Left lung (tissue), 10 donors: ENCODE measurements around the gene VWA7. TPM values are rescaled to one million over a fixed set of nuclear protein-coding genes. Genes with fewer than 3 reads are reported as not detected.

Experiments
- ATAC-seq: fragments of 200-7000 bp; cut with Tn5 transposase; one replicate; pipeline ENCODE4 v1.9.1; 2020; ENCODE audit warnings: moderate library complexity
- DNase-seq, 4 donors: peaks; one replicate each; pipeline ENCODE4 v3.0.0-alpha.2; 2013 to 2020
- H3K27ac ChIP-seq, 2 donors: fragments of 200-600 bp; sonication (generic) in 1 of 2; one replicate each; pipeline versions ENCODE4 v1.5.0 to v1.8.0; 2020 to 2021
- H3K27me3 ChIP-seq, 2 donors: fragments of 200-600 bp; sonication (generic) in 1 of 2; one replicate each; pipeline versions ENCODE4 v1.5.0 to v1.8.0; 2020 to 2021
- H3K36me3 ChIP-seq, 2 donors: fragments of 200-600 bp; sonication (generic) in 1 of 2; one replicate each; pipeline versions ENCODE4 v1.5.0 to v1.8.0; 2020 to 2021
- H3K4me1 ChIP-seq, 2 donors: fragments of 200-600 bp; one replicate each; pipeline ENCODE4 v1.8.0; 2021
- H3K4me3 ChIP-seq, 2 donors: fragments of 200-600 bp; sonication (generic) in 1 of 2; one replicate each; pipeline versions ENCODE4 v1.5.0 to v1.8.0; 2020 to 2021; ENCODE audit warnings: mild to moderate bottlenecking in 1 of 2
- H3K9me3 ChIP-seq, 2 donors: fragments of 200-600 bp; sonication (generic) in 1 of 2; one replicate each; pipeline versions ENCODE4 v1.5.0 to v1.8.0; 2020 to 2021
- intact Hi-C, 2 donors: fragments of 100-400 bp; cut with DNase I; formaldehyde crosslinking; loops; one replicate each; pipeline versions ENCODE4 v1.11.2 to v1.14.2; 2022
- polyA plus RNA-seq, 6 donors: library from polyadenylated mRNA; unstranded; fragments of 120-200 nt; gene quantifications; one replicate each; pipeline ENCODE4 v1.2.1, GENCODE V29; 2013; ENCODE audit not compliant: insufficient read length in 6 of 6
- total RNA-seq, 2 donors: library from RNA; stranded (reverse); fragmentation: NEBNext Ultra II Directional; extraction: Animal tissue kit (Norgen Biotek cat#: 25700); gene quantifications; one replicate each; pipeline ENCODE4 v1.2.1, GENCODE V29; 2021
- TF ChIP-seq, protein P1 (sequence below), 2 donors: fragments of 200-600 bp; sonication (generic) in 1 of 2; IDR thresholded peaks; one replicate each; pipeline versions ENCODE4 v1.5.0 to v1.8.0; 2021; ENCODE audit warnings: antibody characterized with exemption in 2 of 2
- donor health status: DM: no; HTN: yes; CAD: no.
- donor health status: DM: no; HTN: no; CAD: no.

VWA7 gene
- total and polyA plus RNA-seq, 8 donors: 1.4 to 5.0 (median 2.9) TPM

DNA sequence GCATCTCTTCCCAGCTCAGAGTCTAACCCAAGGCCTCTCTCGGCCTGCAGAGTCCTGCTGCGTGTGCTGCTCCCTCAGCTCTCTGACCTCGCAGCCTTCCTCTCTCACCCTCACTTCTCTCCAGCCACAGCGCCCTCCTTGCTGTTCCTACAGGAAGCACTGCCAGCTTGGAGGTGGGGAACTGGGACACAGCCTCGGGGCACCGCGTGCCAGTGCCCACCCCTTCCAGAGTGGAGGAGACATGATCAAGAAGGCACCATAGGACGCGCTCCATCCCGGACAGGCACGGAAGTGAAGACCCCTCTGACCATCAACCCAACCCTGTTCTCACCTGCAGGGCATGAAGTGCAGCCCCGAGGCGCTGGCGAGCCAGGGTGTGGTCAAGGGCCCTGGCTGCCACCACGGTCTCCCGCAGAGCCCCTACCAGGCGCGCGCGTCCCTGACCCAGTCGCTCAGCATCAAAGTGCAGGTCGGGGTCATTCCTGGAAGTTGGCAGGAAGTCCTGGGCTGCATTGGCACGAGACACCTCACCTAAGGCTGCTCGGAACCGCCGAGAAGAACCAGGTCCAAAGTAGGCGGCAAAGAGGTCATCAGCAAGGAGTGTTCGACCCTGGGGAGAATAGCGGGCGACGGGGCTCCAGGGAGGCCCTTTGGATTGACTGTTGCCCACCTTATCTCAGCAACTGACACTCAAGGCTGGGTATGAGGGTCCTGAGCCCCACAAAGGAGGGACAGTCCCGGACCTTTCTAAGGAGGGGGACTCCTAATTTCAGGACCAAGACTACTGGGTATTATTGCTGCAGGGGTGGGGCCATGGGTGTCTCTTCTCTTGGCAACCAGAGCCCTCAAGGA is 1.3 kb downstream of the VWA7 start:
- TF ChIP-seq, protein P1, sequence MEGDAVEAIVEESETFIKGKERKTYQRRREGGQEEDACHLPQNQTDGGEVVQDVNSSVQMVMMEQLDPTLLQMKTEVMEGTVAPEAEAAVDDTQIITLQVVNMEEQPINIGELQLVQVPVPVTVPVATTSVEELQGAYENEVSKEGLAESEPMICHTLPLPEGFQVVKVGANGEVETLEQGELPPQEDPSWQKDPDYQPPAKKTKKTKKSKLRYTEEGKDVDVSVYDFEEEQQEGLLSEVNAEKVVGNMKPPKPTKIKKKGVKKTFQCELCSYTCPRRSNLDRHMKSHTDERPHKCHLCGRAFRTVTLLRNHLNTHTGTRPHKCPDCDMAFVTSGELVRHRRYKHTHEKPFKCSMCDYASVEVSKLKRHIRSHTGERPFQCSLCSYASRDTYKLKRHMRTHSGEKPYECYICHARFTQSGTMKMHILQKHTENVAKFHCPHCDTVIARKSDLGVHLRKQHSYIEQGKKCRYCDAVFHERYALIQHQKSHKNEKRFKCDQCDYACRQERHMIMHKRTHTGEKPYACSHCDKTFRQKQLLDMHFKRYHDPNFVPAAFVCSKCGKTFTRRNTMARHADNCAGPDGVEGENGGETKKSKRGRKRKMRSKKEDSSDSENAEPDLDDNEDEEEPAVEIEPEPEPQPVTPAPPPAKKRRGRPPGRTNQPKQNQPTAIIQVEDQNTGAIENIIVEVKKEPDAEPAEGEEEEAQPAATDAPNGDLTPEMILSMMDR (IDR thresholded peaks at IDR 0.05): no peak
- peaks cover 0 to 30% of the 10 kb centered on the region in 2 donors for H3K36me3 ChIP-seq
- H3K27me3 ChIP-seq: no peaks in the 10 kb centered on the region
- H3K4me3 ChIP-seq: no peak overlapping the region
- no peaks in the 10 kb centered on the region for H3K9me3 ChIP-seq
- H3K27ac ChIP-seq: no peak overlapping the region
- DNase-seq (peak in 1 of 4 donors; percentile 72), ATAC-seq (no peak)
- peaks cover 7 to 24% of the 10 kb centered on the region in 2 donors for H3K4me1 ChIP-seq
- intact Hi-C loops: no loop called here

DNA sequence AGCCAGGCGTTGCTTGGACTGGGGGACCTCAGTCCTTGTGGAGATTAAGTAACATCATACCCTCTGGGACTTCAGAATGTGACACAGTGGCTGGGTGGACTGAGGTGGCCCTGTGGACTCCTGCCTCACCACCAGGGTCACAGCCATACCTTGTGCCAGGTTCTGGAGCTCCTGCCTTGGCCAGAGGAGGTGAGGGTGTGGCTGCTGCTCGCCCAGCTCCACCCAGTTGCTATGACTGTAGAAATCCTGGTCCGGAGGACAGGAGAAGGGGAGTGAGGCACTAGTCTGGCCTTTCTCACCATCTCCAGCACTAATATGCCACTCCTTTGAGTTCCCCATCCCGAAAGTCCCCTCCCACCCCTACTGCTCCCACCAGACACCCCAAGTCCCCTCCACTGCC is 1.9 kb downstream of the VWA7 start:
- Histone ChIP-seq H3K4me3 (no peak overlapping the region), H3K9me3 (no peaks in the 10 kb centered on the region), H3K27ac (no peak overlapping the region), H3K27me3 (no peaks in the 10 kb centered on the region), H3K4me1 (peaks cover 7 to 24% of the 10 kb centered on the region in 2 donors), H3K36me3 (peaks cover 0 to 23% of the 10 kb centered on the region in 2 donors)
- ATAC-seq (no peak), DNase-seq (peak in 1 of 4 donors; percentile 32)
- intact Hi-C loops: no loop called here
- TF ChIP-seq, protein P1 (IDR thresholded peaks at IDR 0.05): no peak

DNA sequence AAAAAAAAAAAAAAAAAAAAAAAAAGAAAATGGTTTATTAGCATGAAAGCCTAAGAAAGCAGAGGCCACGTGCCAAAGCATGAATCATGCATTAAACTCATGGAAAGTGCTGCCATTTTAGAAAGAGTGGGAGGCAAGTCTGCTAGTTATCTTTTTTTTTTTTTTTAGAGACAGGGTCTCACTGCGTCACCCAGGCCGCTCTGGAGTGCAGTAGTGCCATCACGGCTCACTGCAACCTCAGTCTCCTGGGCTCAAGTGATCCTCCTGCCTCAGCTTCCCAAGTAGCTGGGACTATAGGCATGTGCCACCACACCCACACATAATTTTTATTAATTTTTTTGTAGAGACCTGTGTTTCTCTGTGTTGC is 5.2 kb downstream of the VWA7 start:
- Histone ChIP-seq H3K9me3 (no peaks in the 10 kb centered on the region), H3K4me1 (peaks cover 7 to 42% of the 10 kb centered on the region in 2 donors), H3K36me3 (no peaks in the 10 kb centered on the region), H3K27me3 (no peaks in the 10 kb centered on the region), H3K4me3 (no peak overlapping the region), H3K27ac (no peak overlapping the region)
- TF ChIP-seq, protein P1 (IDR thresholded peaks at IDR 0.05): no peak
- ATAC-seq (no peak), DNase-seq (peak in 1 of 4 donors; percentile 20)
- intact Hi-C loops: no loop called here

DNA sequence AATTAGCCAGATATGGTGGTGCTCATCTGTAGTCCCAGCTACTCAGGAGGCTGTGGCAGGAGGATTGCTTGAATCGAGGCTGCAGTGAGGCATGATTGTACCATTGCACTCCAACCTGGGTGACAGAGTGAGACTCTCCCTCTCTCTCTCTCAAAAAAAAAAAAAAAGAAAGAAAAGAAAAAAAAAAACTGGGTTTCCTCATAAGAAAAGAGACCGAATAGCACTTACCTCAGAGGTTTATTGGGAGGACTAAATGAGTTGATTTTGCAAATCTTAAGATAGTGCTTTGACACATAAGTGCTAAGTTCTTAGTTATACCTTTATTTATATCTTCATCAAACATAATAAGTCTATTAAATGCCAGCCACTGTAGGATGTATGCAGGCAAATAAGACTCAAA is 6.3 kb downstream of the VWA7 start:
- Histone ChIP-seq H3K27ac (no peak overlapping the region), H3K4me3 (no peak overlapping the region), H3K36me3 (no peaks in the 10 kb centered on the region), H3K4me1 (peaks cover 0 to 31% of the 10 kb centered on the region in 2 donors), H3K9me3 (no peaks in the 10 kb centered on the region), H3K27me3 (no peaks in the 10 kb centered on the region)
- TF ChIP-seq, protein P1 (IDR thresholded peaks at IDR 0.05): no peak
- DNase-seq (no peak), ATAC-seq (no peak)
- intact Hi-C loops: no loop called here

DNA sequence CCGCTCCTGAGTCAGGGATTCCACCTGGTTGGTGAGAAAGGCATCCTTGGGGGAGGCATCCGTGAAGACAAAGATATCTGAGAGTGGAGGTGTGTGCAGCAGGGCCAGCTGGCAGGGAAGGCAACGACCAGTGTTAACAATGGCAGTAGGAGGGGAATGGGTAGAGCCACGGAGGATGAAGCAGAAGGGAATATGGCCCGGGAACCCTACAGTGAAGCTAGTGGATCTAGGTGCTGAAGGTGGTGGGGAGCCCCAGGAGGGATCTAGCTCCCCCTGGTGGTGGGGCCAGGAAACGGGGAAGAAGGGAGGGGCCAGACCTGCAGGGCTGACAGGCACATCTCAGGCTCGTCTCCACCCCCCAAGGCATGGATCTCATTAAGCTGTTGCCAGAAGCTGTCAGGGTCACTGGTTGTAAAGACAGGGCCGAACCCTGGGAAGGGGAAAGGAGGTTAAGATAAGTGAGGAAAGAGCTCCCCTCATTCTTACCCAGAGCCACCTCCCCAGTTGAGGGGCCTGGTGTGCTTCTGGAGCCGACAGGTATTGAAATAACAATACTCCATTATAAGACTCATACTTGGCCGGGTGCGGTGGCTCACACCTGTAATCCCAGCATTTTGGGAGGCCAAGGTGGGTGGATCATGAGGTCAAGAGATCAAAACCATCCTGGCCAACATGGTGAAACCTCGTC is 7.3 kb downstream of the VWA7 start:
- ATAC-seq: peak; percentile 86
- no peak overlapping the region for H3K4me3 ChIP-seq
- H3K27ac ChIP-seq: peak overlapping the region in 1 of 2 donors; percentile 77
- H3K4me1 ChIP-seq: peaks cover 0 to 30% of the 10 kb centered on the region in 2 donors
- TF ChIP-seq, protein P1 (IDR thresholded peaks at IDR 0.05): peak; percentile 81 to 97
- intact Hi-C loops: no loop called here
- H3K27me3 ChIP-seq: no peaks in the 10 kb centered on the region
- H3K9me3 ChIP-seq: no peaks in the 10 kb centered on the region
- no peaks in the 10 kb centered on the region for H3K36me3 ChIP-seq
- DNase-seq: peak in 2 of 4 donors; percentile 84 to 95
